ENCODE measurements around the gene KRTAP5-9.
"Not testable (repeated sequence)": the region's sequence is repeated elsewhere in the genome, so short reads cannot be mapped to it uniquely, and the experiment has no call there.

KRTAP5-9 gene

DNA sequence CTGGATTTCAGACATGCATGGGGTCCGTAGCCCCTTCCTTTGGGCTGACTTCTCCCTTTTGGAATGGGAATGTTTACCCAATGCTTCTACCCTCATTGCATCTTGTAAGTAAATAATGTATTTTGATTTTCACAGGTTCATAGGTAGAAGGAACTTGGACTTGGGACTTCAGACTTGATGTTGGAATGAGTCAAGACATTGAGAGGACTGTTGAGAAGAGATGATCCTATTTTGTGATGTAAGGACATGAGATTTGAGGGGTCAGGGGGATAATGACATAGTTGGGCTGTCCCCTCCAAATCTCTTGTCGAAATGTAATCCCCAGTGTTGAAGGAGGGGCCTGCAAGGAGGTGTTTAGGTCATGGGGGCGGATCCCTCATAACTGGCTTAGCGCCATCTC is 16.2 kb downstream of the KRTAP5-9 start:
- no peak for DNase-seq

DNA sequence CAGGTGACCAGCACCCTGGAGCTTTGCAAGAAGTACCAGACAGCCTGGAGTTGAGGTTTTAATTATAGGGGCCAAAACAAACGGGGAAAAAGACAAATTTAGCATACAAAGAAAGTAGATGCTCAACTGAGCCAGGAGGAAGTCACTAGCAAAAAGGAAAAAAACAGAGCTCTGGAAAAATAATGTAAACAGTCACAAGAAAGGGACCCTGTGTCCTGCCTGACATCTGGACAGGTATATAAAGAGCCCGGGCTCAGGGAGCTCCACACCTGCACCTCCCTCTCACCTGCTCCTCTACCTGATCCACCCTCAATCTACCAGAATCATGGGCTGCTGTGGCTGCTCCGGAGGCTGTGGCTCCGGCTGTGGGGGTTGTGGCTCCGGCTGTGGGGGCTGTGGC is 17.0 kb downstream of the KRTAP5-9 start, which contains the start of gene KRTAP5-10:
Gene KRTAP5-10, plus strand, starts transcription at position 301 of the 400 bp plus-strand sequence. Its CDS starts 25 bp downstream, at position 326.
- no peak for DNase-seq

DNA sequence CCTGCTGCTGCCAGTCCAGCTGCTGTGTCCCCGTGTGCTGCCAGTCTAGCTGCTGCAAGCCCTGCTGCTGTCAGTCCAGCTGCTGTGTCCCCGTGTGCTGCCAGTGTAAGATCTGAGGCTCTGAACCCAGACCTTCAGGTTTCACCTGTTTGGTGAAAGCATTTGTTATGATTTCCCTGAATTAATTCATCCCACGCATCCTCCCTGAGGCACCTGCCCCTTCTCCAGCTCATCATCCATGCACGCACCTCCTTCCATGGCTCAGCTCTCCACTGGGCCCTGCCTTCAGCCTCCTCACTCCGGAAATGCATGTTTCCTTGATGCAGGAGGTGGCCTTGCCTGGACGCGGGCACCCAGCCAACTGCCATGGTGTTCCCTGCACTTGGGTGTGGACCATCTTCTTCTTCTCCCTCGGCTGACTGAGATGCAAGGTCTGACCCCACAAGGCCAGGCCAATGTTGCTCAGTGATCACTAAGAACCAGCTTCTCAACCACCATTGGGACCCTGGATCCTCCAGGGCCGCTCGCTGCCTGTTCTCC is 17.9 kb downstream of the KRTAP5-9 start:
- no peak for DNase-seq

DNA sequence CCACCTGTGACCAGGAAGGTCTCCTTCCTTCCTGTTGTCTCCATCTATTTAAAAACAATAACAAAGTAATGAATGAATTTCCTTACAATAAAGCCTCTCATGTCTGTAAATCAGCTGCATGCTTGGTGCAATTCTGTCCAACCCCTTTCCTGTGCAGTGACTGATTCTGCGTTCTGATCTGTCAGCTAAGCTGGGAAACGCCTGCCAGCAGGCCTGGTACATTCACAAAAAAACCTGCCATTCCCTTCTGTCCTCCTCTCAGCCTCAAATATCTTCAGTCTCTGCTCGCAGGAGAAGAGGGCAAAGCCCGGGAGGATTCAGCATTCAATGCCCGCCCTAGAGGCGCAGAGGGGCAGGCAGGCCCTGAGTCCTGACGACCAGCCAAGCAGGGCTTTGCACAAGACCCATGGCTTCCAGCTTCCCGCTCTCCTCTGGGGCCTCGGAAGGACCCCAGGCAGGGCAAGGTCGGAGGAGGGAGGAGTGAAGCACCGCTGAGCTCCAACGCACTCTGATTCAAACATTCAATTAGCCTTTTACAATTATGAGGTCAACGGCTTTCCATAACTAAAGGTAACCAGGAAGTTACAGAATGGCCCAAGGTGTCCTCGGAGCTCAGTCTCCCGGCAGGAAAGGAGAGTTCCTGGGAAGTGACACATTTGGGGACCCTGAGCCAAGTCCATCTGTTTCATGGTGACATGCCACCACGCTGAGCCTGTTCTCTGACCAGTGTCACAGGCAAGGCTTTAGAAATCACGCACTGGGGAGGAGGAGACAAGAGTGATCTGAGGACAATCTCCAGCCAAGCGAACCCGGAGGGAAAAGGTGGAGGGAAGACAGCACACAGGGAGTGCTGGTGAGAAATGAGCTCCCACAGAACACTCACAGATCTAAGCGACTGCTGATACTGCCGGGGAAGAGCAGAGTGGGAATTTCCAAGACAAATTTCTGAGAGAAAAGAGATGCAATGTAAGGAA is 18.7 kb downstream of the KRTAP5-9 start:
- DNase-seq = not testable (repeated sequence)

DNA sequence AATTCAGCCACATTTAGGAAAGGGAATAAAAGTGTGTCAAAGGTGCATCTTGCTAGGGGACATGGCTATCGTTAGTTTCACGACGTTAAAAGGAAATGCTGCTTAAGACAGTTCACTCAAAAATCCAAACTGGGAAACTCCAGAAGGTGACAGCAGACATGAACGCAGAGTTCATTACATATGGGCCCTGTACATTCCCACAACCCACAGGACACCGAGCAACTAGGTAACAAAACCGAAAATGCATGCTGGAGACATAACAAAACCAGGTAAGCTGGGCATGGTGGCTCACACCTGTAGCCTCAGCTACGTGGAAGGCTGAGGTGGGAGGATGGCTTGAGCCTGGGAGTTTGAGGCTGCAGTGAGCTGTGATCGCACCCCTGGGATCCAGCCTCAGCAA is 19.4 kb downstream of the KRTAP5-9 start:
- DNase-seq = not testable (repeated sequence)

DNA sequence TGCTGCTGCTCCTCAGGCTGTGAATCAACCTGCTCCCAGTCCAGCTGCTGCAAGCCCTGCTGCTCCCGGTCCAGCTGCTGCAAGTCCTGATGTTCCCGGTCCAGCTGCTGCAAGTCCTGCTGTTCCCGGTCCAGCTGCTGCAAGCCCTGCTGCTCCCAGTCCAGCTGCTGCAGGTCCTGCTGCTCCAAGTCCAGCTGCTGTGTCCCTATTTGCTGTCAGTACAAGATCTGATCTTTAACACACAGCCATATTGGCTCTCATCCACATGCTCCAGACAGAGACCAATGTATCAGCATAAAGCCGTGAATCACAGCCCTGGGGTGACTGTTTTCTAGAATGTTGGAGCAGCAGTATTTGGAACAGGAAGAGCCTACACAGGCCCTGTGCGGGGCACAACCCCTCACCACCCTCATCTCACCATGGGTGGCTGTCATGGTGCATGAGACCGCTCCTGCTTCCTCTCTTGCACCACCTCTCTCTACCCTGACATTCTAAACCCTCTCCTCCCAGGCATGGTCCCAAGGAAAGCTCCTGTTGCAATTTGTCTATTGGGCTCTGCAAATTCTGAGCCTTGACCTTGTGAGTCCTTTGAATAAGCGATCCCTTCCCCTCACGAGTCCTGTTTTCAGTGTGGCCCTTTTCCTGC is 20.6 kb downstream of the KRTAP5-9 start:
- no peak for DNase-seq

DNA sequence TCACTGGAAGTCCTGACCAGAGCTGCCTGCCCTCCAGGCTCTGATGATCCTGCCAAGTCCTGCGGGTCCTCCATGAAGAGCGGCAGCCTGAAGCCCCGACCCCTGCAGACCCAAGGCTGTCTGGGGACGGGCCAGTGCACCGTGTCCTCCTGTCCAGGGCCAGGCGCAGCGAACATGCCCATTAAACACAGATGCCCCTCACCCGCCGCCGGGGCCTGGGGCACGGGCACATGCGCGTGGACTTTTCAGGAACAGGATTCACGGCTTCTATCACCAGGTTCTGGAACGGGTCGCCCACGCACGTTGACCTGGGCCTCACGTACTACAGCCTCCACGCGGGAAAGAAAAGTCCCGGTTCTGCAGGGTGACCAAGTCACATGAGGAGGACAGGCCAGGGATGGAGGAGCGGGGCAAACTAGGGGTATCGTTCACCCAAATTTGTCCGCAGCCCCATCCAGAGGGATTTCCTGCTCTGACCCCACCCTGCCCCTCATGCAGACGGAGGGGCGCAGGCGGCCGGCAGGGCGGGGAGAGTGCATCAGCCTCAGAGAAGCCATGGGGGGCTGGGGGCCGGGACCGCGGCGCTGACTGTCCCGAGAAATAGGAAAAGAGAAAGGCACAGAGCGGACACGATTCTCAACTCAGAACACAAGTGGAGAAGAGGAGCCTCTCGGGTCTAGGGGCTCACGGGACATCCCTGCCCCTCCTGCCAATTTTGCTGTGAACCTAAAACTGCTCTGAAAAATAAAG is 23.1 kb downstream of the KRTAP5-9 start:
- not testable (repeated sequence) for DNase-seq

DNA sequence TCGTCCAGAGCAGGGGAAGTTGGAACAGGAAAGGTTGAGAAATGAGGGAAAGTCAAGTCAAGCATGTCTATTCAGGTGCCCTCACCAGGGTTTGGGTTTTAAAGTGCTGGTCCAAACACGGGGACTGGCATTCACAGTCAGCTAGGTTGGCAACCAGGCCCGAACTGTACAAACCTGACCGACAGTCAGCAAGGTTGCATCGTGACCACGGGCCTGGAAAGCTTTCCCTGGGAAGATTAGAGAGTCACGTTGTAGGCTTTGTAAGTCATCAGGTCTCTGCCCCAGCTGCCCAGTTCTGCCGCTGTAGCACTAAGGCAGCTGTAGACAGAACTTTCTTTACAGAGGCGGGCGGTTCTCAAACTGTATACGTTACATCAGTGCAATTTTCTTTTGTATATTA is 24.6 kb downstream of the KRTAP5-9 start:
- DNase-seq = no peak

DNA sequence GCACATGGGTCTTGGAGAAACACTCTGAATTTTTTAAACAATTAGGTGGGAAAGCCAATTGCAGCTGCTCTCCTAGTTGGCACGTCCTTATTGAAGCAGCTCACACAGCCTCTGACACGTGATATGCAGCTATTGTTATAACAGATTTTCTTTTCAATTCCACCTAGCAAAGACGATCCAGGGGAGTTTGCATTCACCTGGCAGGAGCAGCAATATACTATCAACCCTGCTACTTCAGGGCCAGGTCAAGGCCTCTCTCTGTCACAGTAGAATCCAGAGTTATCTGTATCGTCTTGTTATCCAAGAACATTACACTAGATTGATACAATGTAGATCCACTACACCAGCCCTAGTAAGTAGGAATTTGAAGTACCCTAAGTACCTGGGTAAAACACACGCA is 26.2 kb downstream of the KRTAP5-9 start:
- peak; percentile 12 for DNase-seq

DNA sequence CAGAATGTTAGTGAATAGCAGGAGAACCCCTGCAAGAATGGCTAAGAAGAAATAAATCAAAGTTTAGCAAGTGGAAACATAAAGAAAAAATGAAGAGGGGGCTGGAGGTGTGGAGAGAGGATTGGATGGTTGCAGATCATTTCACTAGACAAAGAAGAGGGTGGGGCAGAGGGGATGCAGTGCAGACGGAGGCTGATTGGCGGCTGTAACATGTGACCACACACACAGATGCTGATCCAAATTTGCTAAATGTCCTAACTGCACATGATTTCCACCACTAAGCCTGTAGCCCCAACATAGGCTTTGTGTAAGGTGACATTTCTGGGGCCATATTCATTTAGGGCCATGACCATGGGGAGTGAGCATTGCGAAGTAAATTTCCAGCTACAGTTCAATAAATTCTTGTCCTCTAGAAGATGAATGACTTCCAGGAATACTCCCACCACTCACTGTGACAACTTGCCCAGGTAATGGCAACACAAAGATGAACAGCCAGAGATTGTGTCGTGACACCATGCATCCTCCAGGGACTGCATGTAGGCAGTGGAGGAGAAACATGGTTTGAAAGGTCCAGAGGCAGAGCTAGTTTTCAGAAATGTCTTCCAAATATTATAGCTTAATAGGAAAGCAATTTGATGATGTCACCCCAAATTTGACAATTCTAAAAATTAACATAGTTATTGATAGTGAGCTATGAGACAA is 27.7 kb downstream of the KRTAP5-9 start:
- no peak for DNase-seq

DNA sequence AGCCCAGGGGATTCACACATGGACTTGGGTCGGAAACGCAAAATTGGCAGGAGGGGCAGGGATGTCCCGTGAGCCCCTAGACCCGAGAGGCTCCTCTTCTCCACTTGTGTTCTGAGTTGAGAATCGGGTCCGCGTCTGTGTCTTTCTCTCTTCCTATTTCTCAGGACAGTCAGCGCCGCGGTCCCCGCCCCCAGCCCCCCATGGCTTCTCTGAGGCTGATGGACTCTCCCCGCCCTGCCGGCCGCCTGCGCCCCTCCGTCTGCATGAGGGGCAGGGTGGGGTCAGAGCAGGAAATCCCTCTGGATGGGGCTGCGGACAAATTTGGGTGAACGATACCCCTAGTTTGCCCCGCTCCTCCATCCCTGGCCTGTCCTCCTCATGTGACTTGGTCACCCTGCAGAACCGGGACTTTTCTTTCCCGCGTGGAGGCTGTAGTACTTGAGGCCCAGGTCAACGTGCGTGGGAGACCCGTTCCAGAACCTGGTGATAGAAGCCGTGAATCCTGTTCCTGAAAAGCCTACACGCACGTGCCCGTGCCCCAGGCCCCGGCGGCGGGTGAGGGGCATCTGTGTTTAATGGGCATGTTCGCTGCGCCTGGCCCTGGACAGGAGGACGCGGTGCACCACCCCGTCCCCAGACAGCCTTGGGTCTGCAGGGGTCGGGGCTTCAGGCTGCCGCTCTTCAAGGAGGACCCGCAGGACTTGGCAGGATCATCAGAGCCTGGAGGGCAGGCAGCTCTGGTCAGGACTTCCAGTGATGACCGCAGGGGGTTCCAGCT is 28.7 kb downstream of the KRTAP5-9 start:
- DNase-seq = not testable (repeated sequence)

DNA sequence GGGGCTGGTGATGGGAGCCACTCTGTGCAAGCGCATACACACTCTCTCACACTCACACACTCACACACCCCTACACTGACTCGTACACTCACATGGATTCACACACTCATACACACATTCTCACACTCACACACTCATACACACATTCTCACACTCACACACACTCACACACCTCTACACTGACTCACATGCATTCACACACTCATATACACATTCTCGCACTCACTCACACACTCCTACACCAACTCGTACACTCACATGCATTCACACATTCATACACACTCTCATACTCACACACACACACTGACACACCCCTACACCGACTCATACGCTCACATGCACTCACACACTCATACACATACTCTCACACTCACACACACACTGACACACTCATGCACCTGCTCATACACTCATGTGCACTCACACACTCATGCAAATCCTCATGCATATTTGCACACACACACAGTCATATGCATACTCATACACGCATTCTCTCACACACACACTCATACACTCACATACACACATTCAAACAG is 29.3 kb downstream of the KRTAP5-9 start:
- DNase-seq = no peak

DNA sequence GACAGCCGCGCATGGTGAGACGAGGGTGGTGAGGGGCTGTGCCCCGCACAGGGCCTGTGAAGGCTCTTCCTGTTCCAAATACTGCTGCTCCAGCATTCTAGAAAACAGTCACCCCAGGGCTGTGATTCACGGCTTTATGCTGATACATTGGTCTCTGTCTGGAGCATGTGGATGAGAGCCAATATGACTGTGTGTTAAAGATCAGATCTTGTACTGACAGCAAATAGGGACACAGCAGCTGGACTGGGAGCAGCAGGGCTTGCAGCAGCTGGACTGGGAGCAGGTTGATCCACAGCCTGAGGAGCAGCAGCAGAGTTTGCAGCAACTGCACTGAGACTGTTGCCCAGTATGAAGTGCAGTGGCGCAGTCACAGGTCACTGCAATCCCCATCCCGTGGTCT is 31.3 kb downstream of the KRTAP5-9 start:
- not testable (repeated sequence) for DNase-seq

DNA sequence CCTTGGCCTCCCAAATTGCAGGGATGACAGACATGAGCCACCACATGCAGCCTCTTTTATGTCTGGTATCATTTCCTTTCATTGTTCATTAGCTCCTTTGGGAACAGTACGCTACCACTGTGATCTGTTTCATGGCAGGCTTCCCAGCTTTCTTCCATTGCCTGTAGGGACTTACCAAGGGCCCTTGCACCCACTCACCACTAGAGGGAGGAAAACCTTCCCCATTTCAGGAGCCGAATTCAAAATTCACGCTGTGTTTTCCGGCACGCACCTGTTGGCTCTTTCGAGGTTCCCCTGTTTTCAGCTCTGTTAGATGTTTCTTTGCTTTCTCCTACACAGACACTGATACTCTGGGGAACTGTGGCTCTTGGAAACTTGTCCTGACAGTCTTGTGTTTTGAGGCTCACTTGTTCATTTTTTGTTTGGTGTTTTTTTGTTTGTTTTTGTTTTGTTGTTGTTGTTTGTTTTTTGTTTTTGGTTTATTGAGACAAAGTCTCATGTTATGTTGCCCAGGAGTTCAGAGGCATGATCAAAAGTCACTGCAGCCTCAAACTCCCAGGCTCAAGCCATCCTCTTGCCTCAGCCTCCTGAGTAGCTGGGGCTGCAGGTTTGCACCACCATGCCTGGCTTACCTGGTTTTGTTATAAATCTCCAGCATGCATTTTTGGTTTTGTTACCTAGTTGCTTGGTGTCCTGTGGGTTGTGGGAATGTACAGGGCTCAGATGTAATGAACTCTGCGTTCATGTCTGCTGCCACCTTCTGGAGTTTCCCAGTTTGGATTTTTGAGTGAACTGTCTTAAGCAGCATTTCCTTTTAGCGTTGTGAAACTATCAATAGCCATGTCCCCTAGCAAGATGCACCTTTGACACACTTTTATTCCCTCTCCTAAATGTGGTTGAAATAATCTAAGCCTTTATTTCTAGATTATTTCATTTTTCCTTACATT is 32.1 kb downstream of the KRTAP5-9 start:
- peak; percentile 91 for DNase-seq

DNA sequence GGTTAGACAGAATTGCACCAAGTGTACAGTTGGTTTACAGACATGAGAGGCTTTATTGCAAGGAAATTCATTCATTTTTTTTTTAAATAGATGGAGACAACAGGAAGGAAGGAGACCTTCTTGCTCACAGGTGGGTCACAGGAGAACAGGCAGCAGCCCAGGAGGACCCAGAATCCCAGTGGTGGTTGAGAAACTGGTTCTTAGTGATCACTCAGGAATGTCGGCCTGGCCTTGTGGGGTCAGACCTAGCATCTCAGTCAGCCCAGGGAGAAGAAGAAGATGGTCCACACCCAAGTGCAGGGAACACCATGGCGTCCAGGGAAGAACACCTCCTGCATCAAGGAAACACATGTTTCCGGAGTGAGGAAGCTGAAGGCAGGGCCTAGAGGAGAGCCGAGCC is 33.6 kb downstream of the KRTAP5-9 start:
- DNase-seq = no peak

DNA sequence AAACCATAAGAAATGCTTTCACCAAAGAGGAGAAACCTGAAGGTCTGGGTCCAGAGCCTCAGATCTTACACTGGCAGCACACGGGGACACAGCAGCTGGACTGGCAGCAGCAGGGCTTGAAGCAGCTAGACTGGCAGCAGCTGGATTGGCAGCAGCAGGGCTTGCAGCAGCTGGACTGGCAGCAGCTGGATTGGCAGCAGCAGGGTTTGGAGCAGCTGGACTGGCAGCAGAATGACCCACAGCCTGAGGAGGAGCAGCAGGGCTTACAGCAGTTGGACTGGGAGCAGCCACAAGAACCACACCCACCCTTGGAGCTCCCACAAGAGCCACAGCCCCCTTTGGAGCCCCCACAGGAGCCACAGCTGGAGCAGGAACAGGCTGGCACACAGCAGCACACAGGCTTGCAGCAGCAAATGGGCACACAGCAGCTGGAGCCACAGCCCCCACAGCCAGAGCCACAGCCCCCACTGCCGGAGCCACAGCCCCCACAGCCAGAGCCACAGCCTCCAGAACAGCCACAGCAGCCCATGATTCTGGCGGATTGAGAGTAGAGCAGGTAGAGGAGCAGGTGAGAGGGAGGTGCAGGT is 34.2 kb downstream of the KRTAP5-9 start, which contains the start of gene KRTAP5-11:
Gene KRTAP5-11, minus strand, starts transcription at position 567 of the 587 bp plus-strand sequence. Its CDS starts 38 bp downstream, at position 529.
- DNase-seq = no peak

DNA sequence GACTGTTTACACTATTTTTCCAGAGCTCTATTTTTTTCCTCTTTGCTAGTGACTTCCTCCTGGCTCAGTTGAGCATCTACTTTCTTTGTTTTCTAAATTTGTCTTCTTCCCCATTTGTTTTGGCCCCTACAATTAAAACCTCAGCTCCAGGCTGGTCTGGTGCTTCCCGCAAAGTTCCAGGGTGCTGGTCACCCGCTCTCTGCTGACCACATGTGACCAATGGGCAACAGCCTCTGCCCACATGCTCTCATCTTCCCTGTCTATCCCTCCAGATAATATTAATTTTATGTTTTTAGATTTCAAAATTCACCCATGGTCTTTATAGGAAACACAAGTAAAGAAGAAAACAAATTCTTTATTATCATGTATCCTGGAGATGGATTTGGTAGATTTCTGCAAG is 34.7 kb downstream of the KRTAP5-9 start:
- not testable (repeated sequence) for DNase-seq

DNA sequence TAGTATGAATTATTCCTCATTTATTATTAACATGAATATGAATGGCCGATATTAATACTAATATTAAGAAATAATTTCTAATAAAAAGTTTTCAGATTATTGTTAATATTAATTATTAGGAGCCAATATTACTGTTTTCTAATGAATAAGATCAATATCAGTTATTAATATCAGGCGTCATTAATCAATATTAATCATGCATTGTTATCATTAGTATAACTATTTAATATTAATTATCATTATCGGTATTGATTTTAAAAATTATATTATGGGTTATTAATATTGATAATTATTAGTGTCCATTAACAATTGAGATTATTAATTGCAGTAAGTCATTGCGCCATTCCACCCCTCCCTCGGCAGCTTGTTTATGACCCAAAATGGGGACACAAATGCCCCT is 37.5 kb downstream of the KRTAP5-9 start:
- DNase-seq = not testable (repeated sequence)

DNA sequence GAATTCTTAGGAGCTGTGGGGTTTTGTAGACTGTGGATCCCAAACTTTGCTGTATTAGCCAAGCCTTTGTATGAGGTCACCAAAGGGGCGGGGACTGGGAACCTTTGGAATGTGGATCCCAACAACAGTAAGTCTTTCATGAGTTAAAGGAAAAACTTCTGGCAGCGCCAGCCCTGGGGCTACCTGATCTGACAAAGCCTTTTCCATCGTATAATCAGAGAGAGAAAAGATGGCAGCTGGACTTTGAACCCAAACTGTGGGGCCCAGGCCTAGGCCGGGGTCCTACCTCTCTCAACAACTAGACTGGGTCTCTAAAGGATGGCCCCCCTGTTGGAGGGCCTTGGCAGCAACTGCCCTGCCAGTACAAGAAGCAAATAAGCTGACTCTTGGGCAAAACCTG is 40.1 kb downstream of the KRTAP5-9 start:
- DNase-seq = not testable (repeated sequence)
